RPMI7951 (cell line): ENCODE results near the gene OSBPL9. TPM values are rescaled to one million over a fixed set of nuclear protein-coding genes. Genes with fewer than 3 reads are reported as not detected.
A peak's percentile ranks its signal among the peaks of the same experiment; 100 is the strongest.
"Not testable (repeated sequence)": the region's sequence is repeated elsewhere in the genome, so short reads cannot be mapped to it uniquely, and the experiment has no call there.

Source experiments
- DNase-seq: peaks from one replicate; pipeline ENCODE4 v3.0.0-alpha.2; 2012; ENCODE audit warnings: low read depth
- total RNA-seq: library from RNA; depleted of rRNA; stranded (reverse); fragments of >200 nt; shearing (Covaris generic); gene quantifications from 2 replicates; pipeline ENCODE4 v1.2.3, GENCODE V29; 2014

The OSBPL9 gene
- total RNA-seq, 1 experiment from 2014 or later: 101 TPM

DNA sequence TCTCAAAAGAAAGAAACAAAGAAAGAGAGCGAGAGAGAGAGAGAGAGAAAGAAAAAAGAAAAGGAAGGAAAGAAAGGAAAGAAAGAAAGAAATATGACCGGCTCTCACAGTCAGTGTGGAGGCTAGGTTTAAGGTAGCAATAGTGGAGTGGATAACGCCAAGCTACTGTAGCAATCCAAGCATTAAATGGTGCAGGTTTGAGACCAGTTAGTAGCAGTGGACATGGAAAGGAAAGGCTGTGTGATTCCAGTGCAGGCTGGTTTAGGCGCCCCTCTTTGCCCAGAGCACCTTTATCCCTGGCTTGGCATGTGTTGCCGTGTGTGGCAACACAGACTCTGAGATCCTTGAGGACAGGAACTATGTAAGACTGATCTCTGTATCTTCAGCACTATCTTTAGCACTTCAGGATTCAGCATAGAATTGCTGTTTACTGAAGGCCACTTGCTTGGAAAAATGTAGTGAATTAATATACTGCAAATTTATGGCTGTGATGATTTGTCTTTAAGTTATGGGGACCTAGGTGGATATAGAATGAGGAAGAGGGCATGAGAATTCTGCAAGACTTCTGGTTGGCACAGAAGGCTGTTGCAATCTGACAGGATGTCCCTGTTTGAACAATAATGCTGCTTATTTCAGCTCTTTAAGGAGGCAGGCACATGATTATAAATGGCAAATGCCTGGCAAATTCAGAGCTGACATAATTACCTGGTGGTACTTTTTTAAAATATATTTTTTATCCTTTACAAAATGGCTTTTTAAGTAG, 10.8 kb upstream of the OSBPL9 start:
- DNase-seq: no peak

DNA sequence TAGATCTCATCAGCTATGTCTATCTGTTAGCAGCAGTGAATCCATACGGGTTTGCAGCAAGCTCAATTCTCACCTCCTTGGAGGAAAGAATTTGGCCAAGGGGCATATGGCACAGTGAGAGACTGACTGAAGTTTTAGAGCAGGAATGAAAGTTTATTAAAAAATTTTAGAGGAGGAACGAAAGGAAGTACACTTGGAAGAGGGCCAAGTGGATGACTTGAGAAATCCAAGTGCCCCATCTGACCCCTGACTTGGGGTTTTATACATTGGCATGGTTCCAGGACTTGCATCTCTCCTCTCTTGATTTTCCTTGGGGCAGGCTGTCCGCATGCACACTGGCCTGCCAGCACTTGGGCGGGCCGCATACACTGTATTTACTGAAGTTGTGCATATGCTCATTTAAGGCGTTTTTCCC, 9.2 kb upstream of the OSBPL9 start:
- peak; percentile 66 for DNase-seq

DNA sequence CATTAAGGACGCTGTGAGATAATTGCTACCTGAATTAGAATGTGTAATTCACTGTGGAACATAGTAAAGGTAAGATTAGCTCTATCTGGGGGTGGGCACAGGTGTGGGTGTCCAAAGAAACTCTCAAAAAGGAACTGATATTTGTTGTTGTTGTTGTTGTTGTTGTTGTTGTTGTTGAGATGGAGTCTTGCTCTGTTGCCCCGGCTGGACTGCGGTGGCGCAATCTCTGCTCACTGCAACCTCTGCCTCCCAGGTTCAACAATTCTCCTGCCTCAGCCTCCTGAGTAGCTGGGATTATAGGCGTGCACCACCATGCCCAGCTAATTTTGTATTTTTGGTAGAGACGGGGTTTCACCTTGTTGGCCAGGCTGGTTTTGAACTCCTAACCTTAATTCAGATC, 6.8 kb upstream of the OSBPL9 start:
- DNase-seq: not testable (repeated sequence)

DNA sequence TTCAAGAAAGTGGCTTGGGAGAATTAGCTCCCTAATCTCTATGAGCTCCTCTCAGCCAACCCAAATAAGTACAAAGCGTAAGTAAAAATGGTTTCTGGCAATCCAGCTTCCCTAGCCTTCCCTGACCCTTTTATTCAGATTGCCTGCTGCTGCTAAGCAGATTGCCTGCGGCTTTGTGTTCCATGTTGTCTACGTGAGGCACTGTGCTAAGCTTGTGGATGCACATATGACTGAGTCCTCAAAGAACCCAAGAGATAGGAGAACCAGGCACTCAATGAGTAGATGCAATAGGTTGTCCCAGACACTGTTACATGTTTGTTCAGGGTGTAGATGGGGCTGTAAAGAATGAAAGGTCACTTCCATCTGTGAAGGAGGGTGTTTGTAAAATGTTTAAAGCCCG, 6.3 kb upstream of the OSBPL9 start:
- peak; percentile 13 for DNase-seq

DNA sequence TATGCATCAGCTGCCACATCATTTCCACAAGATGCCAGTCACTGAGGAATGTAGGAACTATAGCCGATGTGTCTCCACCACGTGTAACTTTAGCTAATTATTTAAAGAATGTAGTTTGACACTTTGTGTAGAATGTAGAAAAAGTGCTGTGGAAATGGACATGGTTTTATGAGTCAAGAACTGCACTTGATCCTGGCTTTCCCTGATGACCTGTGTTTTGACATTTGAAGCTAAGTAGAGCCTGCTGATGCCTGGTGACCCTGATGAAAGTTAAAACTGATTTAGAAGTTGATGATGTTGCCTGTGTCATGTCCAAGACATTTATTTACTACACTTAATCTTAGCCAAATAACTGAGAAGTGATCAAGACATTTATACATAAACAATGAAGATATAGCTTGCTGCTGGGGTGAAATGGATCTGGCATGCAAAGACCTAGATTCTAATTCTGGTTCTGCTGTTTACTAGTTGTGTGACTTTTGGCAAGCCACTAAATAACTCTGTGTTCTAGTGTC, 4.4 kb upstream of the OSBPL9 start:
- DNase-seq: no peak

DNA sequence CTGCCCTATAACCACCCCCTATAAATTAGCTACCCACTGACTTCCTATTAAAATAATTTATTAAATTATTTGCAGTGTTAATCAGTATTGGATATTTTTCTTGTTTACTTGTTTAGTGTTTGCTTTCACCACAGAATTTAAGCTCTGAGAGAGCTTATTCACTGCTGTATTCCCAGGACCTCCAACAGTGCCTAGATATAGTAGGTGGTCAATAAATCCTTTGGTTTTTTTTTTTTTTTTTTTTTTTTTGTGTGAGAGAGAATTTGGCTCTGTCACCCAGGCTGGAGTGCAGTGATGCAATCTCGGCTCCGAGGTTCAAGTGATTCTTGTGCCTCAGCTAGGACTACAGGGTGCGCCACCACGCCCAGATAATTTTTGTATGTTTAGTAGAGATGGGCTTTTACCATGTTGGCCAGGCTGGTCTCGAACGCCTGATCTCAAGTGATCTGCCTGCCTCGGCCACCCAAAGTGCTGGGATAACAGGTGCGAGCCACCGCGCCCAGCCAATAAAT, 1.1 kb upstream of the OSBPL9 start:
- no peak for DNase-seq

DNA sequence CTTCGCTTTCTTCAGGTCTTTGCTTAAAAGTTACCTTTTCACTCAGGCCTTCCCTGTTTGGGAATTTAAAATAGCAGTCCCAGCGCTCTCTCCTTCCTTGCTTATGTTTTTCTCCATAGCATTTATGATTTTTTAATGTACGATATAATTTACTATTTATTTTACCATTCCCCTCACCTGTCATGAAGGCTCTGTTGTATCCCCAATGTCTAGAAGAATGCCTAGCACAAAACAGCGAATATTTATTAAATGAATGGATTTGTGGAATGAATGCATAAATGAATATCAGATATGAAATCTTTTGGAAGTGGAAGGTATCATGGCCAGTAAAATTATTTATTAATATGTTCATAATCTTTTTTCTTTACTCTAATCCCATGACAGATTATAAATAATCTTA, 402 bp upstream of the OSBPL9 start:
- DNase-seq: no peak

DNA sequence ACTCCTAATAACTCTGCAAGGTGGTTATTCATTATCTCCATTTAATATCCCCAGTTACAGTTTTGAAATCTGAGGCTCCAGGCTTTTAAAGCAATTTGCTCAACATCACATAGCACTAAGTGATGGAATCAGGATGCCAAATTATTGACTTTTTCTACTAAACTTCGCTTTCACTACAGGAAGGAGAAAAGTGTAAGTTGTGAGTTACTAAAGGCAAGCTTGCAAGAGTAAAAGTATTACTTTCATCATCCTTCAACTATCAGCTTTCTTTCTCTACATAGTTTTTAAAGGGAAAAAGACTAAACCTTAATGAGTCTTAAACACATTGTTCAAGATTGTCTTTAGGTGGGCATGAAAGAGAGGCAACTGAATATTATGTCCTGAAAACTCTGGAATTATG, 1.8 kb downstream of the OSBPL9 start:
- no peak for DNase-seq

DNA sequence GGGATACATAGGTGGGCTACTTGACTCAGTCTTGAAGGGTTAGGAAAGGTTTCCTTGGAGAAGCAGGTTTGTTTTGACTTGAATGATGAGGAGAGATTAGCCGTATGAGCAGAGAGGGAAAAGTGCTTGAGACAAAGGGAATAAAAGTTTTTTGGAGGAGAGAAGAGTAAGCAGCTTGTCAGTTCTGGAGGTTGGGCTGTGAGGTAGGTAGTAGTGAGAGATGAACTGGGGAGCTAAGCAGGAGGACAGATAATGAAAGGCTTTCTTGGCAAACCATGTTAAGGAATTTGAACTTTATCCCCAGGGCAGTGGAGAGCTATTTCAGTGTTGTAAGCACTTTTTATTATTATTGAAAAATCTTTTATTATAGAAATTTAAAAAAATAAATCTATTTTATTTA, 3.6 kb downstream of the OSBPL9 start:
- no peak for DNase-seq

DNA sequence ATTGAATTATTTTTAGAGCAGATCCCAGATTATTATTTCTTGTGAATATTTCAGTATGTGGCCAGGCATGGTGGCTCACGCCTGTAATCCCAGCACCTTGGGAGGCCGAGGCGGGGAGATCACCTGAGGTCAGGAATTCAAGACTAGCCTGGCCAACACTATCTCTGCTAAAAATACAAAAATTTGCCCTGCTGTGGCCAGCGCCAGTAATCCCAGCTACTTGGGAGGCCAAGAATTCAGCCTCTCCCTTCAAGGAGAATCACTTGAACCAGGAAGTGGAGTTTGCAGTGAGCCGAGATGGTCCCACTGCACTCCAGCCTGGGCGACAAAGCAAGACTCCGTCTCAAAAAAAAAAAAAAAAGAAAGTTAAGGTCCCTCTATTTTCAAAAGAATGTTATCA, 4.3 kb downstream of the OSBPL9 start:
- DNase-seq: no peak

DNA sequence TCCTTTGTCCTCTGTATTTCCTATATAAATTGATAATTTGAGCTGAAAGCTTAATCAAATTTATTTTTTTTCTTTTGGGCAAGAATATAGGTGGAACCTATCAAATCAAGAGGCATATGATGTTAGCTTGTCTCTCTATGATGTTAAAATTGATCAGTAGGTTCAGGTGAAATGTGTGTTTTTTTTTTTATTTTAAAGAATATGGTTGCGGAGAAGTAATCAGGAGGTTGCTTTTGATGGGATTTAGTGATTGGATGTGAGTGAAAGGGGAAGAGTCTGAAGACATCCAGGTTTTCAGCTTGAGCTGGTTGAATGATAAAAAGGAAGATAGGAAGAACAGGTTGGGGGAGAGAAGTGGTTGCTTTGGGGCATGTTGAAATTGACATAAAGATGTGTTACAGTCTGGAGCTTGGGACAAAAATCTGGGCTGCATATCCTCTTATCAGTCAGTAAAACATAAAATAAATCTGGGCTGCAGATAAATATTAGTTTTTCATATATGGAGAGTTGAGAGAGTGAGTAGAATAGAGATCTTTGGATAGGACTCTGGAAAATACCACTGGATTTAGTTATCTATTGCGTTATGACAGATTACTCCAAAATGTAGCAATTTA, 5.1 kb downstream of the OSBPL9 start:
- no peak for DNase-seq

DNA sequence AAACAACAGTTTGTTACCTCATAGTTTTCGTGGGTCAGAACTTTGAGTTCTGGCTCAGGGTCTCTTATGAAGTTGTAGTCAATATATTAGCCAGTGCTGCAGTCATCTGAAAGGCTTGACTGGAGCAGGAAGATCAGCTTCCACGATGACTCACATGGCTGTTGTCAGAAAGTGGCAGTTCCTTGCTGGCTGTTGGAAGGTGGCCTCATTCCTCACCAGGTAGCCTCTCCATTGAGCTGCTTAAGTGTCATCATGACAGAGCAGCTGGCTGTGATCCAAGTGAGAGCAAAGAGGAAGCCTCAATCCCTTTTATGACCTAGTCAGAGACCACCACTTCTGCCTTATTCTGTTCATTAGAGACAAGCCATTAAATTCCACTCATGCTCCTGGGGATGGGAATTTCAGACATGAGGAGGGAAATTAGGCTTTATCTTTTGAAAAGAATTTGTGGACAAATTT, 5.6 kb downstream of the OSBPL9 start:
- peak; percentile 63 for DNase-seq

DNA sequence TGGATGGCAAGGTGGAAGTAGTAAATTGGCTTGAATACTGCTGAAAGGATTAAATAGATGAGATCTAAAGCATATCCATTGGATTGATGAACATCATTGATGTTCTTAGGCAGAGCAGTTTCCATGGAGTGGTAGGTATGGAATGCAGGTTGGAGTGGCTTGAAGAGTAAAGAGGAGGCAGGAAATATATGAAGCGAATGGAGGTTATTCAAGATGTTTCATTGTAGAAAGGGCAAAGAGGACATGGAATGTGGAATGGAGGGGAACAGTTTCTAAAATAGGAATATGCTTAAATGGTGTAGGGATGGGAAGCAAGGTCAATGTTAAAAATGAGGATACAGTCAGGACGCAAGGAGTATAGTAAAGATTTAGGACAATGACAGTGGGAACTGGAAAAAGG, 6.1 kb downstream of the OSBPL9 start:
- DNase-seq: no peak

DNA sequence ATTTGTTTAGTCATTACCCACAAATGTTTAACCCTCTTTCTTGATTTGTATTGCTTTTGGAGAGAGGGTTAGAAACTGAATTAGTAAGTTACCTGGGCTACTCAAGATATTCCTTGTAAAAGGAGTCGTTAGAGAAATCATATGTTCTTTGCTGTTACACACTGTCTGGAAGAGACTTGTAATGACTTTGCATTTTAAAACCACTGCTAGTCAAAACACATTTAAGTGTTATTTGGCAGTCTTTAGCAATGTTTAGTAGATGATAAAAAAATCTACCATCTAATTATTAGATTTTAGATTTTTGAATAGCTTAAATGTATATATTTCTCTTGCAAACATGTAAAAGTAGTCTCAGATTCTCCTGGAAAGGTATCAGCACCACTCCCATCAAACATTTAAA, 6.6 kb downstream of the OSBPL9 start:
- DNase-seq: no peak

DNA sequence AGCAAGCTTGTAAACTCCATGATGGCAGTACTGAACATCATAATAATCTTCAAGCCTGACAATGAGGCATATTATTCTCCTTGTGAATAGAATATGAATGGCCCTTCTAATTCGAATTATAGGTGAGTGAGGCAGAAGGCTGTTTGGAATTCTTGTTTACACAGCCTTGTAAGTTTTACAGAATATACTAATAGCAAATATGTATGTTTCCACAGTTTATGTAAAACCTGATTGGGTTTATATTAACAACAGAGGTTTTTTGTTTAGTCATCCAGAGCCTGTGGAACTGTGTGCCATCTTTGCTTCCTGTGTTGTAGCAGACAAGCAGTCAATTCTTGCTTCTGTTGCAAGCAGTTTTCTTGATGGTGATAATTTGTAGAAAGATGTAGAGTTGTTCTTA, 8.0 kb downstream of the OSBPL9 start:
- peak; percentile 8 for DNase-seq

DNA sequence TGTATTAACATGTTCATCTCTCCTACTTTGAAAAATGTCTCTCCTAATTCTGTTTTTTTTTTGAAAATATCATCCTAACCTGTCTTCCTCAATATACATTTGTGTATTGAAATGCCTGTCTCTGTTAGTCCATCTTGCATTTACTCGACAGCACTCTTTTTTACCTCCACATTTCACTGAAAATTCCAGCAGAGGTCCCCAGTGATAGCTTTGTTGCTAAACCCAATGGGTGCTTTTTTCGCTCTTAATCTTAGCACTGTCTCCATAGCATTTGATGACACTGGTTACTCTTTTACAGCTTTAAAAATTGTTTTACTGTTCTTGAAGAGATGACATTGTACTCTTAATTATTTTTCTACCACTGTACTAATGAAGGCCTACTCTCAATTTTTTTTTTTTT, 10.8 kb downstream of the OSBPL9 start:
- DNase-seq: peak; percentile 53

DNA sequence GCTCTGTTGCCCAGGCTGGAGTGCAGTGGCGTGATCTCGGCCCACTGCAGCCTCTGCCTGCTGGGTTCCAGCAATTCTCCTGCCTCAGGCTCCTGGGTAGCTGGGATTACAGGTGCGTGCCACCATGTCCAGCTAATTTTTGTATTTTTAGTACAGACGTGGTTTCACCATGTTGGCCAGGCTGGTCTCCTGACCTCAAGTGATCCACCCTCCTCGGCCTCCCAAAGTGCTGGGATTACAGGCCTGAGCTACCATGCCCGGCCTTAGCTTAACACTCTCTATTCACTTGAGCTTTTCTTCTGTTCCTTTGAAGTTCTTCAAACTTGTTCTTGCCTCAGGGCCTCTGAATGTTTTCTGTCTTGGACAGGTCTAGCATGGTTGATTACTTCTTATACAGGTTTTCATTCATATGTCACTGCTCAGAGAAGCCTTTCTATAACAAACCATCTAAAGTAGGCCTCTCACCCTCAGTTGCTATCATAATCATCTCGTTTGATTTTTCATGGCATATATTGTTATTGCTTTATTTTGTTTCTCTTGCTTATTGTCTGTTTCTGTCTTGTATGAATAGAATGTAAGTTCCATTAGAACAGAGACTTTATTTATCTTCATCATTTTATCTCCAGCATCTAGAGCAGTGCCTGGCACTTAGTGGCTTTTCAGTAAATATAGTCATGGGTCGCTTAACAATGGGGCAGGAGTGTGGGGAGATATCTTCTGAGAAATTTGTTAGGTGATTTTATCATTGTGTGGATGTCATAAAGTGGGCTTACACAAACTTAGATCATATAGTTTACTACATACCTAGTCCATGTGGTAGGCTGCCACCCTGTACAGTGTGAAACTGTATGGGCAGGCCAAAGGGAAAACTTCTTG, 12.1 kb downstream of the OSBPL9 start:
- no peak for DNase-seq

DNA sequence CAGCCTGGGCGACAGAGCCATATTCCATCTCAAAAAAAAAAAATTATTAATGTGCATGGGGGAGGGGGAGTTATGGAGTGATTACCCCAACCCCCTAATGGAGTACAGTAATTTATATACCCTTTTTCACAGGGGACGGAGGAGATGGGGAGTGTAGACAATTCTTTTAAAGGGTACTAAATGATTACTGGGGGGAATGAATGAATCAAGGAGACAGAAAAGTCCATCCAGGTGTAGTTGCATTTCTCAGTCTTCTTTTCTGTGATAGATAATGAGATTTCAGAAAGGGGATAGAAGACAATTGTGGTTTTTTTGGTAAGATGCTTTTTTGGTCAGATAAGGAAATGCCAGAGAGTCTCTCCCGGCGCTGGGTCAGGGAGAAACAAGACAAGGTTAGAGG, 13.0 kb downstream of the OSBPL9 start:
- DNase-seq: no peak

DNA sequence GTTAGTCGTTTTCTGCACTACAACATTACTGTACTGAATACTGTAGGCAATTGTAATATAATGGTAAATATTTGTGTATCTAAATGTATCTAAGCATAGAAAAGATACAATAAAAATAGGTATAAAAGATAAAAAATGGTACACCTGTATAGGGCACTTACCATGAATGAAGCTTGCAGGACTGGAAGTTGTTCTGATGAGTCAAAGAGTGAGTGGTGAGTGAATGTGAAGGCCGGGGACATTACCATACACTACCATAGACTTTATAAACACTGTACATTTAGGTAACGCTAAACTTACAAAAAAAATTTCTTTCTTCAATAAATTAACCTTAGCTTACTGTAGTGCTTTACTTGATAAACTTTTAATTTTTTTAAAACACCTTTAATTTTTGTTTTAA, 13.5 kb downstream of the OSBPL9 start:
- DNase-seq: no peak

DNA sequence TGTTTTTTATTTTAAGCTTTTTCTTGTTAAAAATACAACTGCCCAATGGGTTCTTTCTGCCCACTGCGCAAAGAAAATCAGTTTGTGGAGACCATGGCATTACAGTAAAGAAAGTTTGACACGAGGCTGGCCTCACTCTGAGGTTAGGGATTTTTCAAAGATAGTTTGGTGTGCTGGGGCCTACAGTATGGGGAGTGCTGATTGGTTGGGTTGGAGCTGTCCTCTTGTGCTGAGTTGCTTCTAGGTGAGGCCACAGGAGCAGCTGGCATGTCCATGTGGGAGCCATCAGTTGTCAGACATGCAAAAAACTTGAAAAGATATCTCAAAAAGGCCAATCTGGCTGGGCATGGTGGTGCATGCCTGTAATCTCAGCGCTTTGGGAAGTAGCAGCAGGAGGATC, 14.0 kb downstream of the OSBPL9 start:
- no peak for DNase-seq

DNA sequence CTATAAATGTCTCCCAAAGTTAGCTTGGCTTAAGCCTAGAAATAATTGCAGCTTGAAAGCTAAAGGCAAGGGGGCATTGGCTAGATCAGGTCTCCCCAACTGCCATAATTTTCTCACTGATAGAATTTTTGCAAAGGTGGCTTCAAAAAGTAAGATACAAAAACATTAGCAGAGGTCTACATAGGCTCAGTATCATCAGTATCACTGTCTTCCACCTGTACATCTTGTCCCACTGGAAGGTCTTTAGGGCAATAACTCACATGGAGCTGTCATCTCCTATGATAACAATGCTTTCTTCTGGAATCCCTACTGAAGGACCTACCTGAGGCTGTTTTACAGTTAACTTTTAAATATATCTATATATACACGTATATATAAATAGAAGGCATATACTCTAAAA, 14.9 kb downstream of the OSBPL9 start:
- DNase-seq: no peak

DNA sequence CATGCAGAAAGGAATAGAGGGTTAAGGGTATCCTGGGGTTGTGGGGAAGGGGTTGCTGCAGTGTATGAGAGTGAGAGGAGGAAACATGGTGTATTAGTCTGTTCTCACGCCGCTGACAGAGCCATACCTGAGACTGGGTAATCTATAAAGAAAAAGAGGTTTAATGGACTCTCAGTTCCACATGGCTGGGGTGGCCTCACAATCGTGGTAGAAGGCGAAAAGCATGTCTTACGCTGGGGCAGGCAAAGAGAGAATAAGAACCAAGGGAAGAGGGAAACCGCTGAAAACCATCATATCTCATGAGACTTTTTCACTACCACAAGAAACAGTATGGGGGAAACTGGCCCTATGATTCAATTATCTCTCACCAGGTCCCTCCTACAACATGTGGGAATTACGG, 17.7 kb downstream of the OSBPL9 start:
- no peak for DNase-seq
